ENCODE data around the gene LHB. TPM values are rescaled to one million over a fixed set of nuclear protein-coding genes. Genes with fewer than 3 reads are reported as not detected.

Gene LHB
- total and polyA plus RNA-seq, 2 donors (not counting 3 experiments of a cell fraction or from before 2014, with no cell fraction given), result 1.3 TPM; not detected in 1

DNA sequence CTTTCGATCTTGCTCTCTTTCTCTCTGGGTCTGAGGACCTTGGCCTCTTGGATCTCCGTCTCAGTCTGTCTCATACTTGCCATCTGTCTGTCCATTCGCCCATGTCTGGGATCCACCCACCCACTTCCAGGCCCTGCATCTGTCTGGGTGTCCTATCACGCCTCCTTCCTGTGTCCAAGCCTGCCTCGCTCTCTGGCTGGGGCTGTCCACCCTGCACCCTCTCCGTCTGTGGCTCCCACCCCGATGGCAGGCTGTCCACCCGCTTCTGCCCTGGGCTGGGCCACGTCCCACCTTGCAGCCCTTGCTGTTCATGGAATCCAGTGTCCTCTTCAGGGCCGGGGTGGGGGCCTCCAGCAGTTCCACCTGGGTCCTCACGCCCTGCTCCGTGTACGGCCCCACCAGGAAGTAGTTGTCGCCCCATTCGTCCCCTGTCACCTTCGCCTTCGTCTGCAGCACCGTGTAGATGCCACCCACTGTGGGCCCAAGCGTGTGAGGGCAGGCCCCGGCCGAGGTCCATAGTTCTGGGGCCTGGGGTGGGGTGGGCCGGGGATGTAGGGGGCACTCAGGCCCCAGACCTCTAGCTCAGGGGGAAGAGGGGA is 25.8 kb downstream of the LHB start:
- no peak overlapping the region for H3K9ac ChIP-seq (replicated peaks; ENCODE audit: extremely low read depth, insufficient read depth, low read length)
- no peak overlapping the region for H2AFZ ChIP-seq (ENCODE audit: low read depth, low read length)
- dilution Hi-C loops (cut with MboI; ENCODE audit: extremely low pct_ligation_motif_present, low sequenced_read_pairs), result no loop called here
- no TSS peak for BruUV-seq (replicated peaks)
- no peaks in the 10 kb centered on the region for H3K9me3 ChIP-seq (replicated peaks; ENCODE audit: control insufficient read depth, insufficient read depth, low read length)
- no peaks in the 10 kb centered on the region for H3K27me3 ChIP-seq (ENCODE audit: control insufficient read depth in 2 of 2, insufficient read depth in 2 of 2, low read length in 2 of 2)
- H3K4me2 ChIP-seq (ENCODE audit: insufficient read depth, low read length), result no peak overlapping the region
- TF ChIP-seq FOS (IDR thresholded peaks at IDR 0.05; ENCODE audit: borderline replicate concordance, insufficient read depth, low read length), result no peak
- no peak for TF ChIP-seq GATA2 (IDR thresholded peaks at IDR 0.05; ENCODE audit: insufficient read depth, insufficient read length, low read depth, low read length)
- TF ChIP-seq MAX (IDR thresholded peaks at IDR 0.05; ENCODE audit: insufficient read depth, insufficient read length), result no peak
- intact Hi-C loops (cut with micrococcal nuclease), result loop anchor here (10.0 kb wide), 2 partner anchors 164 to 356 kb away; partner anchors contain the start of genes DBP, HRC and TRPM4
- H3K27ac ChIP-seq (ENCODE audit: insufficient read depth, low read depth, low read length), result no peak overlapping the region
- no peaks in the 10 kb centered on the region for H4K20me1 ChIP-seq (replicated peaks; ENCODE audit: control insufficient read depth, extremely low read depth, insufficient read depth, low read length)
- ChIA-PET POLR2A (no interaction called here), CTCF (interaction anchor here (0.6 to 3.3 kb wide), 5 partner anchors 14 to 420 kb away, joined by 3 to 41 read pairs (median 10); no protein-coding TSS in a partner anchor)
- peaks cover 14% of the 10 kb centered on the region for H3K4me1 ChIP-seq (ENCODE audit: control insufficient read depth, extremely low read depth, insufficient read depth, low read length)
- no peak overlapping the region for H3K4me3 ChIP-seq (replicated peaks in 1 of 3; ENCODE audit: insufficient read depth in 1 of 3, low read depth in 1 of 3, low read length in 3 of 3)
- no peaks in the 10 kb centered on the region for H3K9me1 ChIP-seq (replicated peaks; ENCODE audit: control insufficient read depth, extremely low read depth, insufficient read depth, low read length)
- FAIRE-seq, result no peak
- H3K36me3 ChIP-seq (ENCODE audit: control insufficient read depth in 2 of 2, extremely low read depth in 1 of 2, insufficient read depth in 2 of 2, low read length in 2 of 2), result peaks cover 0 to 9% of the 10 kb centered on the region in 2 experiments
- no peak for DNase-seq (ENCODE audit: low read depth, low spot score)
- H3K79me2 ChIP-seq (ENCODE audit: control insufficient read depth, insufficient read depth, low read length), result peaks cover 46% of the 10 kb centered on the region

- no peak overlapping the region for H2AFZ ChIP-seq (ENCODE audit: low read depth, low read length)
- no peaks in the 10 kb centered on the region for H3K27me3 ChIP-seq (ENCODE audit: control insufficient read depth in 2 of 2, insufficient read depth in 2 of 2, low read length in 2 of 2)
- intact Hi-C loops (cut with micrococcal nuclease), result loop anchor here (10.0 kb wide), 2 partner anchors 164 to 356 kb away; partner anchors contain the start of genes DBP, HRC and TRPM4
- H3K36me3 ChIP-seq (ENCODE audit: control insufficient read depth in 2 of 2, extremely low read depth in 1 of 2, insufficient read depth in 2 of 2, low read length in 2 of 2), result peaks cover 0 to 9% of the 10 kb centered on the region in 2 experiments
- no peak overlapping the region for H3K9ac ChIP-seq (replicated peaks; ENCODE audit: extremely low read depth, insufficient read depth, low read length)
- FAIRE-seq (no peak), DNase-seq (ENCODE audit: low read depth, low spot score) (no peak)
- H3K4me2 ChIP-seq (ENCODE audit: insufficient read depth, low read length), result no peak overlapping the region
- no TSS peak for BruUV-seq (replicated peaks)
- dilution Hi-C loops (cut with MboI; ENCODE audit: extremely low pct_ligation_motif_present, low sequenced_read_pairs), result no loop called here
- ChIA-PET CTCF (no interaction called here), POLR2A (no interaction called here)
- peaks cover 41% of the 10 kb centered on the region for H3K79me2 ChIP-seq (ENCODE audit: control insufficient read depth, insufficient read depth, low read length)
- H3K27ac ChIP-seq (ENCODE audit: insufficient read depth, low read depth, low read length), result no peak overlapping the region
- H3K4me3 ChIP-seq (replicated peaks in 1 of 3; ENCODE audit: insufficient read depth in 1 of 3, low read depth in 1 of 3, low read length in 3 of 3), result no peak overlapping the region
- no peaks in the 10 kb centered on the region for H3K9me3 ChIP-seq (replicated peaks; ENCODE audit: control insufficient read depth, insufficient read depth, low read length)
- peaks cover 14% of the 10 kb centered on the region for H3K4me1 ChIP-seq (ENCODE audit: control insufficient read depth, extremely low read depth, insufficient read depth, low read length)
- TF ChIP-seq POLR2AphosphoS5 (IDR thresholded peaks at IDR 0.05; ENCODE audit: insufficient read depth, low read depth, low read length), result no peak
- TF ChIP-seq JUN (IDR thresholded peaks at IDR 0.05; ENCODE audit: borderline replicate concordance, insufficient read depth, insufficient read length, low read depth), result no peak
- TF ChIP-seq EZH2 (IDR thresholded peaks at IDR 0.05; ENCODE audit: borderline replicate concordance, low read depth, low read length, severe bottlenecking), result no peak
- TF ChIP-seq MYC (IDR thresholded peaks at IDR 0.05; ENCODE audit: low read depth, low read length), result no peak
- TF ChIP-seq GATA2 (IDR thresholded peaks at IDR 0.05; ENCODE audit: insufficient read depth, insufficient read length, low read depth, low read length), result no peak
- no peak for TF ChIP-seq MAX (IDR thresholded peaks at IDR 0.05; ENCODE audit: insufficient read depth, insufficient read length)
- TF ChIP-seq POLR2A (IDR thresholded peaks at IDR 0.05; ENCODE audit: low read depth, low read length), result no peak
- TF ChIP-seq, protein P1, sequence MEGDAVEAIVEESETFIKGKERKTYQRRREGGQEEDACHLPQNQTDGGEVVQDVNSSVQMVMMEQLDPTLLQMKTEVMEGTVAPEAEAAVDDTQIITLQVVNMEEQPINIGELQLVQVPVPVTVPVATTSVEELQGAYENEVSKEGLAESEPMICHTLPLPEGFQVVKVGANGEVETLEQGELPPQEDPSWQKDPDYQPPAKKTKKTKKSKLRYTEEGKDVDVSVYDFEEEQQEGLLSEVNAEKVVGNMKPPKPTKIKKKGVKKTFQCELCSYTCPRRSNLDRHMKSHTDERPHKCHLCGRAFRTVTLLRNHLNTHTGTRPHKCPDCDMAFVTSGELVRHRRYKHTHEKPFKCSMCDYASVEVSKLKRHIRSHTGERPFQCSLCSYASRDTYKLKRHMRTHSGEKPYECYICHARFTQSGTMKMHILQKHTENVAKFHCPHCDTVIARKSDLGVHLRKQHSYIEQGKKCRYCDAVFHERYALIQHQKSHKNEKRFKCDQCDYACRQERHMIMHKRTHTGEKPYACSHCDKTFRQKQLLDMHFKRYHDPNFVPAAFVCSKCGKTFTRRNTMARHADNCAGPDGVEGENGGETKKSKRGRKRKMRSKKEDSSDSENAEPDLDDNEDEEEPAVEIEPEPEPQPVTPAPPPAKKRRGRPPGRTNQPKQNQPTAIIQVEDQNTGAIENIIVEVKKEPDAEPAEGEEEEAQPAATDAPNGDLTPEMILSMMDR (IDR thresholded peaks at IDR 0.05; ENCODE audit: extremely low read depth in 1 of 2, insufficient read depth in 1 of 2, low read depth in 1 of 2, low read length in 2 of 2), result no peak
- no peak for TF ChIP-seq FOS (IDR thresholded peaks at IDR 0.05; ENCODE audit: borderline replicate concordance, insufficient read depth, low read length)
- H4K20me1 ChIP-seq (replicated peaks; ENCODE audit: control insufficient read depth, extremely low read depth, insufficient read depth, low read length), result no peaks in the 10 kb centered on the region
- H3K9me1 ChIP-seq (replicated peaks; ENCODE audit: control insufficient read depth, extremely low read depth, insufficient read depth, low read length), result no peaks in the 10 kb centered on the region
Observed at GRCh38 chr19:48990400-48990799, 26.5 kb downstream of the LHB start.
